ENCODE data around the gene ATG9B. TPM values are rescaled to one million over a fixed set of nuclear protein-coding genes. Genes with fewer than 3 reads are reported as not detected.

ATG9B gene
- total and polyA plus RNA-seq, 2 of the 13 experiments (the other 11 are each of a cell fraction or from before 2014, with no cell fraction given) = 0.24 TPM; not detected in 1

DNA sequence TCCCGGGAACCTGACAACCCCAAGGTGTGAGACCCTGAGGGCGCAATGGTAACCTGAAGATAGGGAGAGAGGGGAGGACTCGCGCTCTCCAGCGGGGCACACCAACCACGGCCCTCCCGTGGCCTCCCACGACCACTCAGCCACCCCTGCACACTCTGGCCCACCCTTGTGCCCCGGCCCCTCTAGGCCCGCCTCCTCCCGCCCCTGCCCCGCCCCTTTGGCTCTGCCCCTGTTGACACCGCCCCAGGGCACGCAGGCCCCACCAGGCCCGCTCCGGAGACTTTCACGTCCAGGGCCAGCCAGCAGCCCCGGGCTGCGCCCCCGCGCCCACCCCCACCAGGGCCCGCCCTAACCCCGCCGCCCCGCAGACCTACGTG lies 10.9 kb downstream of the ATG9B start (continued):
- TF ChIP-seq ZFP62 (CRISPR knock-in tag; IDR thresholded peaks at IDR 0.05) (no peak), TCF12 (IDR thresholded peaks at IDR 0.05) (no peak), TCF12 (CRISPR knock-in tag; IDR thresholded peaks at IDR 0.05) (no peak), PRPF4 (IDR thresholded peaks at IDR 0.05; ENCODE audit: low read depth, low read length, poor library complexity, severe bottlenecking) (no peak), POGK (CRISPR knock-in tag; conservative IDR thresholded peaks at IDR 0.05) (no peak)

DNA sequence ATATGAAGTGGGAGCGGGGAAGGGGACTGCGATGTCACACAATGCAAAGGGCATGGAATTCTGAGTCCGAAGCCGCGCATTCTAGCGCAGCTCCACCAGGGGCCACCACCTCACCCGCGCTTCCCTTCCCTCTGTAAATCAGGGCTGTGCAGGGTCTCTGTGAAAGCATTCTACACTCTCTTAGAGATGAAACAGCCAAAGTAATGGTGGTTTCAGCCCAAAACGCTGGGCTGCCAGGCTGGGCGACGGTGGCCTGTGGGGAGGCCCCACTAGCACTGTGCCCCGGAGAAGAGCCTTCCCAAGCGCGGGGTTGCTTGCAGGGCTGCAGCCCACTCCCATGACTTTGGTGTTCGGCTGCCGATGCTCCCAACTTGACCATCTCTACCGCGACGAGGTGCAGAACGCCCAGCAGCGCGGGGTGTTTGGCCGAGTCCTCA lies 11.4 kb downstream of the ATG9B start:
- peaks cover 69% of the 10 kb centered on the region for H3K4me1 ChIP-seq (ENCODE audit: insufficient read depth, low read length)
- no peaks in the 10 kb centered on the region for H3K79me2 ChIP-seq (ENCODE audit: insufficient read depth, low read length)
- H3K36me3 ChIP-seq (replicated peaks in 1 of 2; ENCODE audit: control insufficient read depth in 1 of 2, insufficient read depth in 2 of 2, low read length in 2 of 2) = no peaks in the 10 kb centered on the region; a peak in 1 of 5 replicates
- in situ Hi-C loops (cut with HindIII; ENCODE audit: extremely low pct_ligation_motif_present, low pct_unique_long_range_greater_than_20kb) (no loop called here), intact Hi-C loops (cut with micrococcal nuclease; ENCODE audit: unreplicated experiment) (no loop called here)
- H4K20me1 ChIP-seq (ENCODE audit: insufficient read depth, low read length) = no peaks in the 10 kb centered on the region
- FAIRE-seq (no peak), DNase-seq (ENCODE audit: low spot score) (peak; percentile 45), ATAC-seq (peak; percentile 58)
- peak overlapping the region; percentile 52 for H3K9ac ChIP-seq (ENCODE audit: insufficient read depth, low read depth, low read length)
- no TSS peak for BruUV-seq (replicated peaks)
- ChIA-PET CTCF (ENCODE audit: low intra/inter-chr PET ratio, low total read pairs) (interaction anchor here (1.1 kb wide), 1 partner anchor 111 kb away, joined by 3 read pairs; no protein-coding TSS in a partner anchor), POLR2A (interaction anchor here (0.8 to 5.2 kb wide), 5 partner anchors 16 to 214 kb away, joined by 3 to 31 read pairs (median 5); partner anchors contain the start of genes ABCB8, ABCF2, AGAP3 and FASTK)
- WGBS (ENCODE audit: low lambda C conversion rate) = 56% methylated on average over 14 of the region's 23 CpGs
- H3K27me3 ChIP-seq (ENCODE audit: control insufficient read depth in 1 of 2, insufficient read depth in 2 of 2, low read length in 2 of 2) = peaks cover 0 to 6% of the 10 kb centered on the region in 2 experiments; a peak in 2 of 5 replicates
- H3K4me3 ChIP-seq (replicated peaks in 1 of 3; ENCODE audit: insufficient read depth in 1 of 3, low read depth in 2 of 3, low read length in 3 of 3) = peak overlapping the region; percentile 37 to 62 (median 39)
- peak overlapping the region; percentile 66 for H2AFZ ChIP-seq (ENCODE audit: low read length)
- H3K27ac ChIP-seq (ENCODE audit: extremely low read length, insufficient read depth, low read length) = peak overlapping the region; percentile 60
- peak overlapping the region; percentile 85 for H3K4me2 ChIP-seq (ENCODE audit: low read depth, low read length)
- no peaks in the 10 kb centered on the region for H3K9me3 ChIP-seq (ENCODE audit: low read length)
- TF ChIP-seq PAF1 (CRISPR knock-in tag; IDR thresholded peaks at IDR 0.05) = no peak
- no peak for TF ChIP-seq TARDBP (CRISPR knock-in tag; IDR thresholded peaks at IDR 0.05)
- TF ChIP-seq ESRRA (CRISPR knock-in tag; IDR thresholded peaks at IDR 0.05; ENCODE audit: low read depth) = no peak
- no peak for TF ChIP-seq ATF7 (IDR thresholded peaks at IDR 0.05)
- no peak for TF ChIP-seq ATF7 (CRISPR knock-in tag; IDR thresholded peaks at IDR 0.05)
- TF ChIP-seq, protein P1, sequence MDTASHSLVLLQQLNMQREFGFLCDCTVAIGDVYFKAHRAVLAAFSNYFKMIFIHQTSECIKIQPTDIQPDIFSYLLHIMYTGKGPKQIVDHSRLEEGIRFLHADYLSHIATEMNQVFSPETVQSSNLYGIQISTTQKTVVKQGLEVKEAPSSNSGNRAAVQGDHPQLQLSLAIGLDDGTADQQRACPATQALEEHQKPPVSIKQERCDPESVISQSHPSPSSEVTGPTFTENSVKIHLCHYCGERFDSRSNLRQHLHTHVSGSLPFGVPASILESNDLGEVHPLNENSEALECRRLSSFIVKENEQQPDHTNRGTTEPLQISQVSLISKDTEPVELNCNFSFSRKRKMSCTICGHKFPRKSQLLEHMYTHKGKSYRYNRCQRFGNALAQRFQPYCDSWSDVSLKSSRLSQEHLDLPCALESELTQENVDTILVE (CRISPR knock-in tag; IDR thresholded peaks at IDR 0.05) = no peak
- TF ChIP-seq CCDC6 (CRISPR knock-in tag; IDR thresholded peaks at IDR 0.05) = no peak
- TF ChIP-seq, protein P2, sequence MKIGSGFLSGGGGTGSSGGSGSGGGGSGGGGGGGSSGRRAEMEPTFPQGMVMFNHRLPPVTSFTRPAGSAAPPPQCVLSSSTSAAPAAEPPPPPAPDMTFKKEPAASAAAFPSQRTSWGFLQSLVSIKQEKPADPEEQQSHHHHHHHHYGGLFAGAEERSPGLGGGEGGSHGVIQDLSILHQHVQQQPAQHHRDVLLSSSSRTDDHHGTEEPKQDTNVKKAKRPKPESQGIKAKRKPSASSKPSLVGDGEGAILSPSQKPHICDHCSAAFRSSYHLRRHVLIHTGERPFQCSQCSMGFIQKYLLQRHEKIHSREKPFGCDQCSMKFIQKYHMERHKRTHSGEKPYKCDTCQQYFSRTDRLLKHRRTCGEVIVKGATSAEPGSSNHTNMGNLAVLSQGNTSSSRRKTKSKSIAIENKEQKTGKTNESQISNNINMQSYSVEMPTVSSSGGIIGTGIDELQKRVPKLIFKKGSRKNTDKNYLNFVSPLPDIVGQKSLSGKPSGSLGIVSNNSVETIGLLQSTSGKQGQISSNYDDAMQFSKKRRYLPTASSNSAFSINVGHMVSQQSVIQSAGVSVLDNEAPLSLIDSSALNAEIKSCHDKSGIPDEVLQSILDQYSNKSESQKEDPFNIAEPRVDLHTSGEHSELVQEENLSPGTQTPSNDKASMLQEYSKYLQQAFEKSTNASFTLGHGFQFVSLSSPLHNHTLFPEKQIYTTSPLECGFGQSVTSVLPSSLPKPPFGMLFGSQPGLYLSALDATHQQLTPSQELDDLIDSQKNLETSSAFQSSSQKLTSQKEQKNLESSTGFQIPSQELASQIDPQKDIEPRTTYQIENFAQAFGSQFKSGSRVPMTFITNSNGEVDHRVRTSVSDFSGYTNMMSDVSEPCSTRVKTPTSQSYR (CRISPR knock-in tag; IDR thresholded peaks at IDR 0.05; ENCODE audit: borderline replicate concordance) = no peak
- no peak for TF ChIP-seq ZNF691 (CRISPR knock-in tag; IDR thresholded peaks at IDR 0.05; ENCODE audit: borderline replicate concordance, low read depth)
- no peak for TF ChIP-seq NCOA2 (CRISPR knock-in tag; IDR thresholded peaks at IDR 0.05)
